Activated CD4-positive, alpha-beta T cell treated with anti-CD3 and anti-CD28 coated beads, Interleukin-2, Interleukin-4, amounts not matched to agents 100 ng/mL and 50 ng/mL, durations not matched to agents 16 hours and 8 hours (primary cell): ENCODE data around the gene SS18L1.

Source experiments
- DNase-seq: peaks from one replicate; pipeline ENCODE4 v3.0.0-alpha.2; 2020; ENCODE audit warnings: low spot score

Gene SS18L1

GRCh38 chr20:62195736-62196135 is 52.2 kb downstream of the SS18L1 start:
- DNase-seq: no peak

DNA sequence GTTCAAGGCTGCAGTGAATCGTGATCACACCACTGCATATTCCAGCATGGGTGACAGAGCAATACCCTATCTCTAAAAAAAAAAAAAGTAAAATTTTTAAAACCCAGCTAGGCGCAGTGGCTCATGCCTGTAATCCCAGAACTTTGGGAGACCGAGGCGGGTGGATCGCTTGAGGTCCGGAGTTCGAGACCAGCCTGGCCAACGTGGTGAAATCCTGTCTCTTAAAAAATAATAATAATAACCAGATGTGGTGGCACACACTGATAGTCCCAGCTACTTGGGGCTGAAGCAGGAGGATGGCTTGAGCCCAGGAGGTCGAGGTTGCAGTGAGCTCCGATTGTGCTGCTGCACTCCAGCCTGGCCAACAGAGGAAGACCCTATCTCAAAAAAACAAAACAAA is 52.7 kb downstream of the SS18L1 start:
- no peak for DNase-seq

DNA sequence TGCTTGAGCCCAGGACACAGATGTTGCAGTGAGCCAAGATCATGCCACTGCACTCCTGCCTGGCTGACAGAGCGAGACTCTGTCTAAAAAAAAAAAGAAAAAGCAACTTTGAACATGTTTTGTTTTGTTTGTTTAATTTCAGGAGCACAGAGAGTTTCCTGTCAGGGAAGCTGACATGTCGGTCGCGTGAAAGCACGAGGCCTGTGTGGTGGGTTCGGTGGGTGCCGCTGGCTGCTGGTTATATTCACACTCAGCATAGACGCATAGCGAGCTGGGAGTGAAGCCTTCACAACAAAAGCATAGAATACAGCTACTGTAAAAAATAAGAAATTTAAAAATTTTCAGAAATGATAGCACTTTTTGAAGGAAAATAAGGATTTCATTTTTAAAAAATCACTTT is 53.7 kb downstream of the SS18L1 start:
- DNase-seq: no peak

DNA sequence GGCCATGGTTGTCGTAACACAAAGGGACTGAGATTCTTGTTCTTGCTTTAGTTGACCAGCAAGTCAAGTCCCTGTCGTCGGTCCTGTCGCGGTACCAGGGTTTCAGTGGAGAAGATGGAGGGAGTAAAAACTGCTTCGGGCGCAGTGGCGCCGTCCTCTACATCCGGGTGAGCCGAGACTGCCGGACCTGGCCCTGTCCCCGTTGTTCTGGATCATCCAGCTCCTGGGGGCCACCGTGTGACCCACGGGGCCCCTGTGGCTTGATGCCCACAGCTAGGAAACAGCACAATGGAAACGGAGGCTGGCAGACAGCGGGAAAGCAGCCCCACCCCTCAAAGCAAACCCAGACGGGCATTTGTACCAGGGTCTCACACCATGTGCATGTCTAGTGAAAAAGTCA is 54.2 kb downstream of the SS18L1 start:
- no peak for DNase-seq

DNA sequence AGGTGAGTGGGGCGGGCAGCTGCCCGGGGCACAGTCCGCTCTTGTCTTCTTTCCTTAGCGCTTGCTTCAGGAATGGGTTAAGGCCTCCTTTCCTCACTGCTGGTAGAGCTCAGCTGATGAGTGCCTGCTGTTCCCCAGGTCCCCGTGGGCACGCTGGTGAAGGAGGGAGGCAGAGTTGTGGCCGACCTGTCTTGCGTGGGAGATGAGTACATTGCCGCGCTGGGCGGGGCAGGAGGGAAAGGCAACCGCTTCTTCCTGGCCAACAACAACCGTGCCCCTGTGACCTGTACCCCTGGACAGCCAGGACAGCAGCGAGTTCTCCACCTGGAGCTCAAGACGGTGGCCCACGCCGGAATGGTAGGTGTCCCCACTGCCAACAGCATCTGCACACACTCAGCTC is 54.9 kb downstream of the SS18L1 start:
- no peak for DNase-seq

DNA sequence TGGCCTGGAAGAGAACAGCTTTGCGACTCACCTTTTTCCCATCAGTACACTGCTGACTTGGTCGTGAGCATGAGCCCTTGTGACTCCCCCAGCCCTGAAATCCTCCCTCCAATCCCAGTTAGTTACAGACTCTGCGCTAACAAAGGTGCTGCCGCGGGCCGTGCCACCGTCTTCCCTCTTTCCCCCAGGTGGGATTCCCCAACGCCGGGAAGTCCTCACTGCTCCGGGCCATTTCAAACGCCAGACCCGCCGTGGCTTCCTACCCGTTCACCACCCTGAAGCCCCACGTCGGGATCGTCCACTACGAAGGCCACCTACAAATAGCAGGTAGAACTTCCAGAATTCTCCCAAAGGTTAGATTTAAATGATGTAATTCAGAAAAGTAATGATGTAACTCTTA is 55.4 kb downstream of the SS18L1 start:
- no peak for DNase-seq

DNA sequence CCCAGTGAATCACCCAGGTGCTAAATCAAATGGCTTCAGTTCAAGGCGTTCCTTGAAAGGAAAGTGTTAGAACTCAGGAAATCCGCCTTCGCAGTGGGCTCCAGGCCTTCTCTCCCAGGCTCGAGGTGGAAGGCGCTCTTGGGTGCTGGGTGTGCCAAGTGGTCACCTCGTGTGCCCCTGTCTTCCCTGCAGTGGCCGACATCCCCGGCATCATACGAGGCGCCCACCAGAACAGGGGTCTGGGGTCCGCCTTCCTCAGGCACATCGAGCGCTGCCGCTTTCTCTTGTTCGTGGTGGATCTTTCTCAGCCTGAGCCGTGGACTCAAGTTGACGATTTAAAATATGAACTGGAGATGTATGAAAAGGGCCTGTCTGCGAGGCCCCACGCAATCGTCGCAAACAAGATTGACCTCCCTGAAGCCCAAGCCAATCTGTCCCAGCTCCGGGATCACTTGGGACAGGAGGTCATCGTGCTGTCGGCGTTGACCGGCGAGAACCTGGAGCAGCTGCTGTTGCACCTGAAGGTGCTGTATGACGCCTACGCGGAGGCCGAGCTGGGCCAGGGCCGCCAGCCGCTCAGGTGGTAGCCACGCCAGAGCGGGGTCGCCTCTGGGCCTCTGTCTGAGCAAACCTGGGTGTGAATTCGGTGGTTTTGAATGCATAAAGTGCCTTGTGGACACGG is 57.1 kb downstream of the SS18L1 start:
- DNase-seq: no peak

GRCh38 chr20:62201173-62202082 is 57.9 kb downstream of the SS18L1 start:
- no peak for DNase-seq

DNA sequence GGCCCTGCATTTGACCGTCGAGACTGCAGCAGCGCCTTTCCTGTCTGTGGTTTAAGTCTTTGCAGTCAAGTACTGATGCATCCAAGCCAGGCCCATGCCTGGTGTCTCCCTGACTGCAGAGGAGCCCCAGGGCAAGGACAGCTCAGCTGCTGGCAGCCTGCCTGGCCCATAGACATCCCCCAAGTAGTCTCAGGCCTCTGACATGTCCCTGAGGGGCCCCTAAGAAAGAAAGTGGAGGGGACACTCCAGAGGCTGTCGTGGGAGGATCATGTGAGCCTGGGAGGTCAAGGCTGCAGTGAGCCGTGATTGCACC is 58.5 kb downstream of the SS18L1 start:
- no peak for DNase-seq

- no peak for DNase-seq
Measured at GRCh38 chr20:62202676-62203377, 59.3 kb downstream of the SS18L1 start.

DNA sequence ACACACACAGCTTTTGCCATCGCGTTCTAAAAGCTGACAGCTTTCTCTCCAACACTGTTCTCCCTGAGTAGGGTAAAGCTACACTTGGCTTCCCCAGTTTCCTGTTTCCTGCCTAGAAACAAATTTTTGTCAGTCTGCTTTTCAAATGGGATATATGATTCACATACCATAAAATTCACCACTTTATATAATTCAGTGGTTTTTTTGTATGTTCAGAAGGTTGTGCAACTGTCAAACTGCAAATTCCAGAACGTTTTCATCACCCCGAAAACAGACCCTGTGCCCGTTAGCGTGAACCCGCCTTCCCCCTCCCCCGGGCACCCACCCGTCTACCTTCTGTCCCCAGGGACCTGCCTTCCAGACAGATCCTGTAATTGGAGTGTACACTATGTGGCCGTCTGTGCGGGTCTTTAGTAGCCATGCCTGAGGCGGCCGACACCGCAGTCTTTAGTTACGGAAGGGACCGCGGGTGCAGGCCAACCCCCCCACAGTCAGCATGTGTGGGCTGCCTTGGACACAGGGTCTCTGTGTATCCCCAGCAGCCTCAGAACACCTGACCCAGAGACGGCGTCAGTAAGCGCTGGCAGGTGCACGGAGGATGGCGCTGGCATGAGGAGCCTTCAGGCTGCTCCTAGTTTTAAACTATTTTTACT is 59.9 kb downstream of the SS18L1 start:
- no peak for DNase-seq

- no peak for DNase-seq
Measured at GRCh38 chr20:62205618-62206387, 62.2 kb downstream of the SS18L1 start.

- DNase-seq: no peak
Measured at GRCh38 chr20:62206388-62206775, 62.8 kb downstream of the SS18L1 start.

GRCh38 chr20:62208061-62208794 is 64.7 kb downstream of the SS18L1 start:
- no peak for DNase-seq

DNA sequence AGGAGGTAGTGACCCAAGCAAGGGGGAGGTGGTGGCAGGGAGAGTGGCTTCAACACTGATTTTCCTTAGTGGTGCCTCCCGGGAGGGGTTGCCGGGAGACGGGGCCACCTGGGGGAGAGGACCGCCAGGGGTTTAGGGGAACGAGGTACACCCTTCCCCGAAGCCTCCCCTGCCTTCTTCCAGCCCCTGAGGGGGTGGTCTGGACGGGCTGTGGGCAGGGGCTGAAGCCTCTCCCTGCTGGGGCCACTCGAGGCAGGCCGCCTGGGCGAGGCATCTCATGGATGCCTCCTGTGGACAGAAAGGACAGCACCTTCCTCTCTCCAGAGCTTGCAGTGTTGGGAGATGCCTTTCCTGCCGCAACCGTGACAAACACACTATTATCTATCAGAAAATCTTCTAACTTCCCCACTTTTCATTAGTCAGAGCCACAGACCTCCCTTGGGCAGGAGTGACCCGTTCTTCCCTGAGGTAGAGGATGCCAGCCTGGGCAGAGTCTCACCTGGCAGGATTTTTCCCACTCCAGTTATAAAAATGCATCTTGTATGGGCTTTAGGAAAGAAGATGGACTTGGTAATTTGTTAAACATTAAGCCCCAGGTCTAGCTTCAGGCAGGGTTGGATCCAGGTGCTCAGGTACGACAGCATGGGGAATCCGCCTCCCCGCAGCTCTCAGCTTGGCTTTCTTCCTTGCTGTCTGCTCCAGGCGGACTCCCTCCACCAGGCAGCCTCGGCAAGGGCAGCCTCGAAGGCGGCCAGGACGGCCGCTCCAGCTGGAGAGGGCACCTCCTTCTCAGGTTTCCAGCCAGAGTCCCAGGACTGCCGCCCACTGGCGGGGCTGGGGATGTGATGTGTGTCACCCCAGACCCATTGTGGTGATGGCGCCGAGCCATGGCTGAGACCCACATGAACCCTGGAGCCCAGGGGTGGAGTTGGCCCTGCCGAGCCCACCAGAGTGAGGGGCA is 65.5 kb downstream of the SS18L1 start:
- DNase-seq: no peak

DNA sequence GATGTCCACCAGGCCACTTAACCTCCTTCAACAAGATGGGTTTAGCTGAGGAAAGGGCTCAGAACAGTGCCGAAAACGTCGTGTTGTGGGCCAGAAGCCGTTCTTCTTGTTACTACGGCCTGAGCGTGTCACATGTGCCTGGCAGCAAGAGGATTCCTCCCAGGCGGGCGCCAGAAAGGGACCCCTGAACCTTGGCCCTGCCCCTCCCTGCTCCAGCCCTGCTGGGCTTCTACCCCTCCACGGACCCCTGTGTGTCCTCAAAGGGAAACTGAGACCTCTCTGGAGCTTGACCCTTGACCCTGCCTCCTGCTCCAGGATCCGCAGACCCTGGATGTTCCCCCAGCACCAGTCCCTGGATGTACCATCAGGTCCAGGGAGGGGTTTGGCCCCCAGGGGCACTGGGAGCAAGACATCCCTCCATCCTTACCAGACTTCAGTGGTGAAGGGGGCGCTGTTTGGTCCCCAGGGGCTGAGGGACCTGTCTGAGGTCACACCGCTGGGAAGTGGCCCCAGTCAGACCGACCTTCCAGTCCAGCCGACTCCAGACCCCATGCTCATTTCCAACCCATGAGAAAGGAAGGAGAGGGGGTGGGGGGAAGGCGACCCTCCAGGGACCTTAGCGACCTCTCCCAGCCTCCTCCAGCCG is 66.4 kb downstream of the SS18L1 start:
- no peak for DNase-seq

GRCh38 chr20:62210496-62210855 is 66.9 kb downstream of the SS18L1 start:
- DNase-seq: no peak

- no peak for DNase-seq
Measured at GRCh38 chr20:62211216-62211615, 67.6 kb downstream of the SS18L1 start.

DNA sequence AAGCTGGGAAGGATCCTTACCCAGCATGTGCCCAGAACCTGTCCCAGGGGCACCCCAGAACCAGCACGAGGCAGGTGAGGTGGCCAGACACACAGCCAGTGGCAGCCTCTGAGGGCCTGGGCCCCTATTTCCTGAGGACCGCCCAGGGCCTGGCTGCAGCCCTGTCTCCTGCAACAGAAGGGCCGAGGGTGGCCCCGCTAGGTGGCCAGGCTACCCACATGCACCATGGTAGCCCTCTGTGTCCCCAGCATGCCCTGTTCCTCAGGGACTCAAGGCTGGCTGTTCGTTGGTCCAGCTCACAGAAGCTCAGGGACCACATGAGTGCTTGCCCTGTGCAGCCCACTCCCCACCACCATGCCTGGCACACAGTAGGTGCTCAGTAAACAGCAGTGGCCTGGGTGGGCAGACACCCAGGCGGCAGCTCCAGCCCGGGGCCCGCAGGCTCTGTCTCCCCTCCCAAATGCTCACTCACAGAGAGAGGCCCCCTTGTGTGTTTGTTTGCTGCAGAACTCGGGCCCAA is 68.3 kb downstream of the SS18L1 start:
- DNase-seq: no peak
